Transverse colon (tissue), 4 donors: ENCODE measurements around the gene AGPS. TPM values are rescaled to one million over a fixed set of nuclear protein-coding genes. Genes with fewer than 3 reads are reported as not detected.
A peak's percentile ranks its signal among the peaks of the same experiment; 100 is the strongest.

Experiments used
- DNase-seq: peaks from one replicate; pipeline ENCODE4 v3.0.0-alpha.2; 2019
- H3K27ac ChIP-seq, 4 donors: fragments of 200-600 bp; sonication (generic); 2 replicates each; pipeline ENCODE4 v1.5.1; 2016 to 2018; ENCODE audit warnings: inconsistent platforms in 4 of 4
- H3K27me3 ChIP-seq: fragments of 200-600 bp; sonication (generic); 2 replicates; pipeline ENCODE4 v1.5.1; 2017; ENCODE audit warnings: inconsistent platforms
- H3K36me3 ChIP-seq, 4 donors: fragments of 200-600 bp; sonication (generic); 2 replicates each; pipeline ENCODE4 v1.5.1; 2017 to 2019; ENCODE audit warnings: inconsistent platforms in 4 of 4
- H3K4me1 ChIP-seq, 4 donors: fragments of 200-600 bp; sonication (generic); 2 replicates each; pipeline ENCODE4 v1.5.1; 2017 to 2020; ENCODE audit warnings: inconsistent platforms in 4 of 4
- H3K4me3 ChIP-seq, 4 donors: fragments of 200-600 bp; sonication (generic); 1 replicate in 1 of 4; 2 replicates in 3 of 4; pipeline versions ENCODE4 v1.5.1 to v1.6.1; 2017 to 2019; ENCODE audit warnings: inconsistent platforms in 4 of 4
- H3K9me3 ChIP-seq, 2 donors: fragments of 200-600 bp; sonication (generic); 2 replicates each; pipeline ENCODE4 v1.5.1; 2017 to 2019; ENCODE audit warnings: inconsistent platforms in 2 of 2
- EP300 ChIP-seq: sonication (generic); formaldehyde crosslinking; IDR thresholded peaks from one replicate; pipeline ENCODE4 v1.6.1; 2017; ENCODE audit warnings: antibody characterized with exemption, low read depth
- POLR2A ChIP-seq: fragments of 450-650 bp; IDR thresholded peaks from one replicate; pipeline ENCODE4 v1.6.1; 2016; ENCODE audit warnings: antibody characterized with exemption, mild to moderate bottlenecking, moderate library complexity
- POLR2AphosphoS5 ChIP-seq, 3 donors: sonication (generic); formaldehyde crosslinking; IDR thresholded peaks; one replicate each; pipeline ENCODE4 v1.6.1; 2016; ENCODE audit warnings: antibody characterized with exemption in 3 of 3
- WGBS, 2 donors: methylation state at CpG; one replicate each; pipeline ENCODE4 v1.1.5; 2018; ENCODE audit warnings: low coverage in 1 of 2; 5-methylcytosine and 5-hydroxymethylcytosine counted together
- in situ Hi-C, 4 donors: fragments of 200-750 bp; cut with MboI; loops; one replicate each; pipeline versions ENCODE4 v1.15.0 to v1.15.1; 2017; ENCODE audit warnings: low sequenced_read_pairs in 3 of 4, low pct_ligation_motif_present in 1 of 4, low pct_unique_long_range_greater_than_20kb in 1 of 4
- intact Hi-C: fragments of 100-400 bp; cut with DNase I; formaldehyde crosslinking; loops from one replicate; pipeline ENCODE4 v1.15.1; 2023; ENCODE audit warnings: low total_unique reads
- total RNA-seq, 4 donors: library from RNA; depleted of rRNA; stranded (reverse); fragments of >200 nt; gene quantifications; one replicate each; pipeline ENCODE4 v1.1.0, GENCODE V29; 2016
- TF ChIP-seq, protein P1 (sequence below), 5 experiments: fragments of 200-600 bp in 3 of 5; fragments of 450-650 bp in 2 of 5; sonication (generic) in 3 of 5; IDR thresholded peaks; 1 replicate in 2 of 5; 2 replicates in 3 of 5; pipeline ENCODE4 v1.5.1; 2016 to 2017; ENCODE audit warnings: antibody characterized with exemption in 5 of 5, inconsistent platforms in 3 of 5, mild to moderate bottlenecking in 2 of 5, moderate library complexity in 1 of 5

Gene AGPS
- total RNA-seq, 4 donors from 2014 or later: 15.0 to 81.6 (median 58.1) TPM

DNA sequence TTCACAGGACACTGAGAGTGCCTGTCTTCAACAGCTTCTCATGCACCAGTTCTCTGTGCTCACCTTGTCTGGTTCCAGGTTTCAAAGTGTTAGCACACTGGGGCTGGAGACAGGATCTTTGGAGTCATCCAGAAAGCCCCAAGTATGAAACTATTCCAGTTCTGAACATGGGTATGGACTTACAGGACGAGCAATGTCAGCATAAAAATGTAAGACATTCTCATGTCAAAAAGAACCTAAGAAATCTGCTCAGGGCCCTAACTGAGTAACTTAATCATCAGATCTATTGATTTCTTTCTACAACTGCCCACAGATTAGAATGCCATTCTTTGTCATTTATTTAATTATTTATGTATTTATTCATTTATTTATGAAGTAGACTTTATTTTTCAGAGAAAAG, 184.5 kb downstream of the AGPS start:
- DNase-seq: no peak
- no peaks in the 10 kb centered on the region for H3K9me3 ChIP-seq
- WGBS, 2 donors: 79% methylated on average over 1 of the region's 1 CpG; no CpG with 5 or more reads in 1 of the 2 donors
- no peaks in the 10 kb centered on the region for H3K36me3 ChIP-seq
- no peak overlapping the region for H3K27ac ChIP-seq
- H3K27me3 ChIP-seq: no peaks in the 10 kb centered on the region
- in situ Hi-C loops (no loop called here), intact Hi-C loops (no loop called here)
- TF ChIP-seq, protein P1, sequence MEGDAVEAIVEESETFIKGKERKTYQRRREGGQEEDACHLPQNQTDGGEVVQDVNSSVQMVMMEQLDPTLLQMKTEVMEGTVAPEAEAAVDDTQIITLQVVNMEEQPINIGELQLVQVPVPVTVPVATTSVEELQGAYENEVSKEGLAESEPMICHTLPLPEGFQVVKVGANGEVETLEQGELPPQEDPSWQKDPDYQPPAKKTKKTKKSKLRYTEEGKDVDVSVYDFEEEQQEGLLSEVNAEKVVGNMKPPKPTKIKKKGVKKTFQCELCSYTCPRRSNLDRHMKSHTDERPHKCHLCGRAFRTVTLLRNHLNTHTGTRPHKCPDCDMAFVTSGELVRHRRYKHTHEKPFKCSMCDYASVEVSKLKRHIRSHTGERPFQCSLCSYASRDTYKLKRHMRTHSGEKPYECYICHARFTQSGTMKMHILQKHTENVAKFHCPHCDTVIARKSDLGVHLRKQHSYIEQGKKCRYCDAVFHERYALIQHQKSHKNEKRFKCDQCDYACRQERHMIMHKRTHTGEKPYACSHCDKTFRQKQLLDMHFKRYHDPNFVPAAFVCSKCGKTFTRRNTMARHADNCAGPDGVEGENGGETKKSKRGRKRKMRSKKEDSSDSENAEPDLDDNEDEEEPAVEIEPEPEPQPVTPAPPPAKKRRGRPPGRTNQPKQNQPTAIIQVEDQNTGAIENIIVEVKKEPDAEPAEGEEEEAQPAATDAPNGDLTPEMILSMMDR (IDR thresholded peaks at IDR 0.05): no peak
- no peak for TF ChIP-seq POLR2AphosphoS5 (IDR thresholded peaks at IDR 0.05)
- no peak for TF ChIP-seq POLR2A
- no peak for TF ChIP-seq EP300
- peaks cover 0 to 13% (median 3%) of the 10 kb centered on the region in 4 donors for H3K4me1 ChIP-seq
- no peak overlapping the region for H3K4me3 ChIP-seq

DNA sequence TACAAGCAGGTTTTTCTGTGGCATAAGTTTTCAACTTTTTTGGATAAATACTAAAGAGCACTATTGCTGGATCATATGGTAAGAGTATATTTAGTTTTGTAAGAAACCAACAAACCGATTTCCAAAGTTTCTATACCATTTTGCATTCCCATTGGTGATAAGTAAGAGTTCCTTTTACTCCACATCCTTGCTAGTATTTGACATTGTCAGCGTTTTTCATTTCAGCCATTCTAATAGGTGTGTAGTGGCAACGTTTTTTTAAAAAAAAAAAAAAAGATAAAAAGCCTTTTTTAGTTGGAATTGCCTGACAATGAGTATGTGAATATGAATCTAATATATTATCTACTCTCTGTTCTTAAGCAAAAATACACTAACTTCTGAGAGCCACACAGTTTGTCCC, 185.9 kb downstream of the AGPS start:
- peaks cover 0 to 13% (median 3%) of the 10 kb centered on the region in 4 donors for H3K4me1 ChIP-seq
- no peak for DNase-seq
- H3K36me3 ChIP-seq: no peaks in the 10 kb centered on the region
- no peak overlapping the region for H3K4me3 ChIP-seq
- H3K27me3 ChIP-seq: no peaks in the 10 kb centered on the region
- no peaks in the 10 kb centered on the region for H3K9me3 ChIP-seq
- TF ChIP-seq, protein P1 (IDR thresholded peaks at IDR 0.05): no peak
- TF ChIP-seq POLR2A (no peak), POLR2AphosphoS5 (IDR thresholded peaks at IDR 0.05) (no peak), EP300 (no peak)
- H3K27ac ChIP-seq: no peak overlapping the region
- in situ Hi-C loops: no loop called here
- intact Hi-C loops: no loop called here
- WGBS, 2 donors: 83 to 84% methylated on average over 3 of the region's 3 CpGs

DNA sequence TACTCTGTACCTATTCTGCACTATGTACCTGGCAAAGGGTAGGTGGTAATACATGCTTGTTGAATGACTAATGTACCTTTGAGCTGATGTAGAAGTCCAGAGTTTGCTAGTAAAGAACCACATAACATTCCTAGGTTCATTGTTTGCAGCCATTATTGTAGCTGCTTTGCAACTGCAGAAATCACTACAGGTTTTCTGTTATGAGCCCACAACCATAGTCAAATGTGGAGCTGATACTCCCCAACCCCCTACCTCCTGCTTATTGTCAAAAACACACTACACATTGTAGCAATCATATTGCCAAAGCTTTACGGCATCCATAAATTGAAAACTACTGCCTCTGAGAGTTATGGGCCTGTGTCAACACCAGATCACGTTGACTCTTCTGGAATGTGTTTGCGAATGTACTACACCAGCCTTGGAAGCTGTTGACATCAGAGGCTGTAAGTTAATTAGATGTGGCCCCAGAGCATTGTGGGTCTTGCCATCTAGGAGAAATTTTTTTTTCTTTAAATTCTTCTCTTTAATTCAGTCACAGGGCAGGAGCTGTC, 187.0 kb downstream of the AGPS start:
- in situ Hi-C loops (no loop called here), intact Hi-C loops (no loop called here)
- Histone ChIP-seq H3K36me3 (no peaks in the 10 kb centered on the region), H3K27ac (peak overlapping the region in 3 of 4 donors; percentile 37 to 70 (median 46)), H3K4me3 (no peak overlapping the region), H3K27me3 (no peaks in the 10 kb centered on the region), H3K4me1 (peaks cover 0 to 13% (median 3%) of the 10 kb centered on the region in 4 donors), H3K9me3 (no peaks in the 10 kb centered on the region)
- peak in 2 of 3 donors; percentile 34 to 64 for TF ChIP-seq POLR2AphosphoS5 (IDR thresholded peaks at IDR 0.05)
- no peak for TF ChIP-seq EP300
- DNase-seq: no peak
- 50% methylated on average over 3 of the region's 3 CpGs; no CpG with 5 or more reads in 1 of the 2 donors for WGBS, 2 donors

DNA sequence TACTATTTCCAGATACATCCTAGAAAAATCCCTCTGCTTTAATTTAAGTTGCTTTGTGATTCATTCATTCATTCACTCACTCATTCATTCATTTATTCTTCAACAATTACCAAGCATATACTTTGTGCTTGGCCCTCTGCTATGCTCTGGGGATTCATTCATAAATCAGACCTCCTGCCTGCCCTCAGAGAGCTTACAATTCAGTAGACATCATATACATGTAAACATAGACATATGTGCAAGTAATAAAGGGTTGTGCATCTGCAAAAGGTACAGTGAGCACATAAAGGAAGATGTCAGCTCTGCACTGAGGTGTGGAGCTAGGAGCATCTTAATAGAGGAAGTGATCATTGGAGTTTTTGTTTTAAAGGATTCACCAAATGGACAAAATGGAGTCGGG, 189.4 kb downstream of the AGPS start:
- intact Hi-C loops (no loop called here), in situ Hi-C loops (no loop called here)
- 92 to 100% methylated on average over 1 of the region's 1 CpG for WGBS, 2 donors
- peaks cover 0 to 24% (median 6%) of the 10 kb centered on the region in 4 donors for H3K4me1 ChIP-seq
- DNase-seq: no peak
- H3K27ac ChIP-seq: no peak overlapping the region
- H3K36me3 ChIP-seq: no peaks in the 10 kb centered on the region
- no peak overlapping the region for H3K4me3 ChIP-seq
- TF ChIP-seq, protein P1 (IDR thresholded peaks at IDR 0.05): no peak
- TF ChIP-seq POLR2AphosphoS5 (IDR thresholded peaks at IDR 0.05) (no peak), POLR2A (no peak), EP300 (no peak)
- no peaks in the 10 kb centered on the region for H3K9me3 ChIP-seq
- H3K27me3 ChIP-seq: no peaks in the 10 kb centered on the region
